HCEC 1CT (cell line): ENCODE data around the gene BET1L.
A peak's percentile ranks its signal among the peaks of the same experiment; 100 is the strongest.
"Not testable (repeated sequence)": the region's sequence is repeated elsewhere in the genome, so short reads cannot be mapped to it uniquely, and the experiment has no call there.

Experiments
- DNase-seq: peaks from one replicate; pipeline ENCODE4 v3.0.0-alpha.2; 2017

Gene BET1L, protein sequence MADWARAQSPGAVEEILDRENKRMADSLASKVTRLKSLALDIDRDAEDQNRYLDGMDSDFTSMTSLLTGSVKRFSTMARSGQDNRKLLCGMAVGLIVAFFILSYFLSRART

DNA sequence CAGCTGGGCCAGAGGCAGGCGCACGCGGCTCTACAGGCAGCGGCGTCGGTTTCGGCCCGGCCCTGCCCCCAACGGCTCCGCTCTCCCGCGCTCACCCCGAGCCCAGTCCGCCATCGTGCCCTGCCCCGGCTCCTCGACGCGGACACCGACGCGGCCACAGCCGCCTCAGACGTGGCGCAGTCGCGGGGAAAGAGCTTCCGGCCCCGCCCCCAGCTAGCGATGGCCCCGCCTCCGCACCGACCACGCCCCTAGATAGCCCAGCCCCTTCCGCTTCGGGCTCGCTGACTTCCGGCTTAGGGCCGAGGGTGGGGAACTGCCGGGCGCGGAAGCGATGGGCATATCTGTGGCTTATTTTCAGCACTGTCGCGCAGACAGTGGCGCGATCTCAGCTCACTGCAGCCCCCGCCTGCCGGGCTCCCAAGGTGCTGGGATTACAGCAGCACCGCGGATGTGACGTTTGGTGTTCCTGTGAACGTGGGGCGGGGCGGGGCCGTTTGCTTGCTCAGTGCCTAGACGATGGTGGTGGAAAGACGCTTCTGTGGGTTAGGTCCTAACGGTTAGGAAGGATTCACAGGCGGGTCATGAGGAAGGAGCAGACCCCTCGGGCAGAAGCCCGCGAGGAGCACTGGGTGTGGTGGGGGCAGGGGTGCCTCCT lies at the start of gene BET1L, which contains the start of gene RIC8A:
TSS of gene BET1L (minus strand) at position 192 of the 655 bp plus-strand sequence. CDS start at position 114, 78 bp downstream.
TSS of gene RIC8A (plus strand) at position 501 of the 655 bp plus-strand sequence. CDS start 1,147 bp downstream, outside the sequence.
- DNase-seq: peak; percentile 99

DNA sequence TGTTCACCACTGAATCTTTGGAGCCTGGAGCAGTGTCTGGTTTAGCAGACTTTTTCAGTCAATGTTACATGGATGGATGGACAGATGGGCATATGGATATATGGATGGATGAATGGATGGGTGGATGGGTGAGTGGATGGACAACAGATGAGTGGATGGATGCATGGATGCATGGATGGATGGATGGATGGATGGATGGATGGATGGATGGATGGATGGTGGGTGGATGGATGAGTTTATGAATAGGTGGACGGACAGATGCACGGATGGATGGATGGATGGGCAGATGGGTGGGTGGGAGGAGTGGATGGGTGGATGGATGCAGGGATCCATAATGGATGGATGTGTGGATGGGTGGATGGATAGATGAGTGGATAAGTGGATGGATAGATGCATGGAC lies 48.6 kb upstream of the BET1L start:
- DNase-seq: no peak

DNA sequence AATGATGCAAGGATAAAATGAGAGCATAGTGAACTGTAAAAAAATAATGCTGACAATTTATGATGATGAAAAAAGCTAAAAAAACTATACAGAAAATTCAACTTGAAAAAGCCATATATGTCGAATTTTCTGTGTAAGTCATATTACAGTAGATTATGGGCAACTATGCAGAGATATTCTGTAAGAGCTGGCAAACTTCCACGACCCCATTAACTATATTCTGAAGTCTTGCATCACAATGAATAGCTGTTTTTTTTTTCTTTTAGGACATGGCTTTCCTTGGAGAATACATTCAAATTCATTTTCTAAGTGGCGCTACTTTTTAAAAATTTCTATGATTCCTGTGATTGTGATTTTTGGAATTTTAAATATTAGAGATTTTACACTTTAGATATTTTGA lies 48.0 kb upstream of the BET1L start:
- DNase-seq: no peak

DNA sequence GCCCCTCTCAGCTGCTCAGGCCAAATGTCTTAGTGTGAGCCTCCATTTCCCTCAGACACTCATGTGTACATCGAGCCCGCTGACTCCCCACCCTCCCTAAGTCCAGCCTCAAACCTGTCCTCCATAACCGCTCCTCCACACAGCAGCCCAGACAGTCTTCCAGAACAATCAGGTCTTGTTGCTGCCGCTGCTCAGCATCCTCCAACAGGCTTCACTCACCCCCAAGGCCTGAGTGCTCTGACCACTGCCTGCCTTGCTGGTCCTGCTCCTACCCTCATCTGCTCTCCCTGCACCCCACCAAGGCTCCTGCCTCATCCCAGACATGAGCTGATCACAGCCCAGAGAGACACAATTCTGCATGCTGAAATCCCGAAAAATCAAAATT lies 46.7 kb upstream of the BET1L start:
- no peak for DNase-seq

DNA sequence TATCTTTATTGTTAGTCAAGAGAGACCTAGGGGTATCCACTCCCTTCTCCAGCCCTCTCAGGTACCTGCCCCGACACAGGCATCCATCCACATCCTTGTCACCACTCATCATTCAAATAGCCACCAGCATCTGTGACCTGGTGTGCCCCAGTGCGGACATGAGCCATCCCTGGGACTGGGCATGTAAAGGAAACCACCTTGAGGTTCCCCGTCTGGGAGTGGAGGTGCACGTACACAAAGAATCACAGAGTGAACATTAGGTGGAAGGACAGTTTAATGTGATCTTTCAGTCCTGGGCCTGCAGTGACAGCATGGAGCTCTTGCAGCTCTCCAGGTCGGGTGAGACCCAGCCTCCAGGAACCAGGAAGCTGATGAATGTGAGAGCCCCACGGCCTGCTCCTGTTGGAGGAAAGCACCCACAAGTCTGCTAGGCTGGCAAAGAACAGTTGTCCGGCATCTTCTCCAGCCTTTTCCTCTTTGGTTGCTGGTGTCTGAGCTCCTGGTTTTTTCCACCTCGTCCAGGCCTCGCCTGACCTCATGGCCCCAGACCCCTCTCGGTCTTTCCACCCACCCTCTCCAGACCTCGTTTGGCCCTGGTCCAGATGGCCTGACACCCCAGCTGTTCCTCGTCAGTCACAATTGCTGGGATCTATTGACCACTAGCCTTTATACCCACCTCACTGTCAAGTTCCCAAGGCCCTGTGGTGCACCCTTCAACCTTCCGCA lies 46.1 kb upstream of the BET1L start:
- no peak for DNase-seq

DNA sequence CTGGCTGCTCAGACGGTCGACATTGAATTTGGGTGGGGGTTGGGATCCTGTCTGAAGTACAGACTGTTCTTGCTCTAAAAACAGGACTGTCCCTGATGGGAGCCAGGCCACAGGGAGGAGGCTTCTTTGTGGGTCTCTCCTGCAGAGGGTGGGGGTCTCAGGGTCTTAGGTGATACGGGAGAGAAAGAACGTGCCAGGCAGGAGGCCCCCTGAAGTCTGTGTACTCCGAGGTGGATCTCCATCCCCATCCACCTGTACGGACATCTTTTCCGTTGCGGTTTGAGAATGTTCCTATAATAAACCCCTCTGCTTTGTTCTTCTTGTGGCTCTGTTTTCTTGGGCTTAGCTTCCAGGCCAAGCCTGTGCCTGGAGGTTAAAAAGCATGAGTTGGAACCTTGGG lies 45.5 kb upstream of the BET1L start:
- no peak for DNase-seq

DNA sequence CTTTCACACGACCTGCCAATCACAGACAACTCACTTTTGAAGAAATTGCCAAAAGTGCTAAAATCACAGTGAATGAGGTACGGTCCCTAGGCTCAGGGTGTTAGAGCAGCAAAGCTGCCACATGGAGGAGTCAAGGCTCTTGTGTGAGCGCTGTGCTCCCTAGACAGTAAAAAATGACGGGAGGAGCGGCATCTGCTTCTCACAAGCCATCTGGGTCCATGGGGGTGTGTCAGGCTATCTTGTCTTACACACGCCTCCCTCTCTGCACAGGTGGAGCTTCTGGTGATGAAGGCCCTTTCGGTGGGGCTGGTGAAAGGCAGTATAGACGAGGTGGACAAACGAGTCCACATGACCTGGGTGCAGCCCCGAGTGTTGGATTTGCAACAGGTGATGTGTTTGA lies 44.4 kb upstream of the BET1L start:
- no peak for DNase-seq

DNA sequence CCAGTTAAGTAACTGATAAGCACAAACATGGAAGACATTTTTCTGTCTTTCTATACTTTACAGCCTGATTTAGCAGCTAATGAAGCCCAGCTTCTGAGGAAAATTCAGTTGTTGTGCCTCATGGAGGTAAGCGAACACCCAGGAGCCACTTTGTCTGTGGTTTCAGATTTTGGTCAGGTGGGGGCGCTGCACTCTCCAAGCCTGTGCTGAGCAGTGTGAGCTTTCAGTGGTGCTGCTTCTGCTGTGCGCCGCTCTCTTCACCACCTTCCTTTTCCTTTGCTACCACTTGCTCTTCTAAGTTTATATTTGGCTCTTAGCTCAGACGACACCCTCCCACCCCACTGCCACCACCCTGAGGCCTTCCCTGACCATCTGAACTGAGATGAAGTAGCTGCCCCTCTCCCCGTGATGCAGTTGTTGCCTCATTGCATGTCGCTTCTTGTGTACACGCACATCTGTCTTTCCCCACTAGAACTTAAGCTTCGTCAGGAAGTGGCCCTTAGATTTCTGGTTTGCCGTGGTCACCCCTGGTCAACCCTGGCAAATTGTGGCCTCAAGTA lies 43.6 kb upstream of the BET1L start:
- peak; percentile 33 for DNase-seq

DNA sequence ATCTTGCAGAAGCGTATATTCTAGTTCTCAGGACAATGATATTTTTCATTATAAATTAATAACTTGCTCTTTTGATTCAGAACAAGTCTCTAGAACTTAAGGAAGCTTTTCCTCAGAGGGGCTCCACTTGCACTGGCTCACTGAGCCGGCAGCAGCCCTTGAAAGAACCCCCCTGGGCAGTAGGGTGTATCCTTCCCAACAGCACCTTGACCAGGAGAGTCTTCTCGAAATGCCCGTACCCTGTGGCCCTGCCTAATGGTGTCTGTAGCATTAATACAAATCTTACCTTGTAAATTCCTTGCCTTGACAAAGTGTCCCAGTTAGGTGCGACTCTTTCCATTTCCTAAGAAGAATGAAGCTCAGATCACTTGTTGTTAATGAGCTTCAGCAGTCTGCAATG lies 43.1 kb upstream of the BET1L start:
- DNase-seq: no peak

DNA sequence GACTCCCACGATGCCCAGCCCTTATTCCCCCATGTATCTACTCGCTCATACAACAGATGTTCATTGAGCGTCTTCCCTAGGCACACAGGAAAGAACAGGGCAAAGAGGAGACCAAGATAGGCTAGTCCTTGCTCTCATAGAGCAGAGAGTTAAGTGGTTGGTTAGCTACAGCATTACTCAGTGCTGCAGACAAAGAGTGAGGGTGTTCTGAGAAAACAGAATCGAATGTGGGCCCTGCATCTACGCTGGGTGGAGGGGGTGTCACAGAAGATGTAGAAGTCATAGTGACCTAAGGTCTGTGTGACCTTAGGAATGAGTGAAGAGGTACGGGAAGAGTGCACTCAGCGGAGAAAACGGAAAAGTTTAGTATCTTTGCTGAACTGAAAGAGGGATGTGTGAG lies 41.9 kb upstream of the BET1L start:
- DNase-seq: no peak

DNA sequence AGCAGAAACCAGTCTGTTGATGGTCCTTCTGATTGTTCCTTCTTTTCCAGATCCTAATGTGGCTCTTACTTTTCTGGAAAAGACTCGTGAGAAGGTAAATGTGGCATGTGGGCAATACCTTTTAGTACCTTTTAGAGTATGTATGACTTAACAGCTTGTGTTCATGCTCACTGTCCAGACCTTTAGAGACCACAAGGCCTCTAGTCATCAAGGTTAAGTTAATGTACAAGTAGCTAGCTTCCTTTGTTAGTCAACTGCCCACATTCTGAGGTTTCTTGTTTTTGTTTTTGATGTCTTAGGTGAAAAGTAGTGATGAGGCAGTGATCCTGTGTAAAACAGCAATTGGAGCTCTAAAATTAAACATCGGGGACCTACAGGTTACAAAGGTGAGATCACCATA lies 37.2 kb upstream of the BET1L start:
- no peak for DNase-seq

DNA sequence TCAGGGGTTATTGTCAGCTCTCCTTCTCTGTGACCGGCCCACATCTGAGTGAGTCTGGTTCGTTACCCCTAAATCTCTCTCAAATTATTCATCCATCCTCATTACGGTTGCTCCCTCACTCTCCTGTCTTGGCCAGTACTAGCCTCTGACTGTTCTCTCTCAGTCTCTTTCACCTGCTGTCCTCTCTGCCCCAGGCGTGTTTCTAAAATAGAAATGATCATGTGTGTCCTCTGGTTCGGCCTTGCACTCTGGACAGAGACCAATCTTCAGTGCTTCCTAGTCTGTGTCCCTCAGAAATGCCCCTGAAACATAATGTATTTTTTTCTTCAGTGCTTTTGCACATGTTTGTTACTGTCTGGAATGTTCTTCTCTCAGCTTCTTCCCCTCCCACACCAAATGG lies 34.4 kb upstream of the BET1L start:
- no peak for DNase-seq

DNA sequence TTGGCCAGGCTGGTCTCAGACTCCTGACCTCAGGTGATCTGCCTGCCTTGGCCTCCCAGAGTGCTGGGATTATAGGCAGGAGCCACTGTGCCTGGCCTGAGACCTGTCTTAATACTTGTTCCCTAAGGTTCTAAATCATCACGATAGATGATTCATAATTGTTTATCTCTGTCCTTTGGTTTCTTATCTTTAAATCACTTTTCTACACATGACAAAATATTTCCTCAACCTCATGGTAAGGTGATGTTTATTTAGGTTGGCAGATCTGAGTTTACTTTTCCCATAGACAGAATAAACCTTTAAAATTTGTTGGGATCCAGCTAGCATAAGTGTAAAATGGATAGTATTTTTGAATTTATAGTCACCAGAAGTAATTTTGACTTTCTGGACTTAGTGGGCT lies 33.1 kb upstream of the BET1L start:
- no peak for DNase-seq

DNA sequence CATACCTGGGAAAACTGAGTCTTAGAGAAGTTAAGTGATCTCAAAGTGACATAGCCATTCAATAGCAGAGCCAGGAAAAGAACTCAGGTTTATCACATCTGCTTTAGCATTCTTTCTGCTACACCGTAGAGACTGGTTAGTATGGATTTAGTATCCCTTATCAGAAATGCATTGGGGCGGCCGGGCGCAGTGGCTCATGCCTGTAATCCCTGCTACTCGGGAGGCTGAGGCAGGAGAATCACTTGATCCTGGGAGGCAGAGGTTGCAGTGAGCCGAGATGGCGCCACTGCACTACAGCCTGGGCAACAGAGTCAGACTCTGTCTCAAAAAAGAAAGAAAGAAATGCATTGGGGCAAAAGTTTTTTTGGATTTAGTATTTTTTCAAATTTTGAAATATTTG lies 31.1 kb upstream of the BET1L start:
- DNase-seq: not testable (repeated sequence)

DNA sequence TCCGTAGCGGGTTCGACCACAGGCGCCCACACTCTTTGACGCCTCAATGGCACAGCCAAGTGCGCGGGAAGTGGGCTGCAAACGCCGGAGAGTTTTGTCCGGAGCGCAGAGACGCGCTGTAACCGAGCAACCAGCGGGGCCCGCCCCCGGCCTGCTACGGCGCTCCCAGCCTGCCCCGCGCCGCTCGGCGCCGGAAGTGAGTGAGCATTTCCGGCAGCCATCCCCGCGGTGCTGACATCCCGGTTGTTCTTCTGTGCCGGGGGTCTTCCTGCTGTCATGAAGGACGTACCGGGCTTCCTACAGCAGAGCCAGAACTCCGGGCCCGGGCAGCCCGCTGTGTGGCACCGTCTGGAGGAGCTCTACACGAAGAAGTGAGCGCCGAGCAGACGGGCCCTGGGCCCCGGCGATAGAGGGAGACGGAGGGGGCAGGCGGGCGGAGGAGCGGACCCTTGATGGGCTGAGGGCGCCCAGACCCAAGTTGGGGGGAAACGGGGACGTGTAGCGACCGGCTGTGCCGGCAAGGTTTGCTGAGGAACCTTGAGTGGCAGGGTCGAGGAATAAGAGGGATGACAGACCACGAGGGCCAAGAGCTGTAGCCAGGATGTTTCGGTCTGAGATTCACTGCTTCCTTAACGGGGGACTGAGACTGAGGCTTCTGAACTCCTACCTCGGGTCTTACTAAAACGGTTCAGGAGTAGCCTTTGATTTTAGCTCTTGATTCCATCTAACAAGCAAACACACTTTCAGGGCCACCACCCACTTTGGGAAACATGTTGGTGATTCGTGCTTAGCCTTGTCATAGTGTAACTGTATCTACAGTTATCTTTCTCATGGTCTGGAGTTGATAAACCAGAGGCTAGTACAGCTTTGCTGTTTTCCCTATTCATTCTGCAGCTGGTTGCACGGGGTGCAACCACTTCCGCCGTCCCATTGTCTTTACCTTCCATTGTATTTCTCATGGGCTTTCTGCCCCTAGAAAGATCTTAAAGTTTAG lies 29.9 kb upstream of the BET1L start, which contains the start of gene PSMD13:
TSS of gene PSMD13 (plus strand) at position 203 of the 994 bp plus-strand sequence. CDS start at position 277, 74 bp downstream.
- peak; percentile 85 for DNase-seq

DNA sequence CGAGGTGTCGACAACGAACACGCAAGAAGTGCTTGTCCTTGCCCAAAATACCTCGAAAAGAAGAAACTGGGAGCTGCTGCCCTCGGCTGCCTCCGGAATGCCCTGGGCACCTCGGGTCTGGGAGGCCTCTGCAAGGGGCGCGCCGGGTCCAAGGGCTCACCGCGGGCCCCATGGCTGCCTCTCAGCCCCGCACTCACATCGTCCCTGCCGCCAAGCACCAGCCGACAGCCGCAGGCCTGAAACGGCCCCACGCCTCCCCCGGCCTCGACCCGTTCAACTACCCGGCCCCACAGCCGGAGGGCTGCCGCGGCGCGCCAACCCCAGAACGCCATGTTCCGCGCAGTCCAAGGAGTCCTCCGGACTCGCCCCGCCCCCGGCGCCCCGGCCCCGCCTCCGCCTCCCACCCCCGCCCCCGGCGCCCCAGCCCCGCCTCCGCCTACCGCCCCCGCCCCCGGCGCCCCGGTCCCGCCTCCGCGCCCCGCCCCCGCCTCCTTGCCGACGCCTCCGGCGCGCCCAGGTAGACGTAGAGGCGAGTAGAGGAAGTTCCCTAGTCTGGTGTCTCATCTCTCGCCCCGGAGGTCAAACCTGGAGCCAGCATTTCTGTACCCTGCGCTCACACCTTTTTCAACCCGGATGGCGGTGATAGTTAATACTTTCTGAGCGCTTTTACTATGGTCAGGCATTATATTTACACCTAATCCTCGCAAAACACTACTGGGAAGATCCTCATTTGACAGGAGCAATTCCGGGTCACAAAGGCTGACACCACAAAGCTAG lies 29.0 kb upstream of the BET1L start, which contains the start of gene SIRT3:
TSS of gene SIRT3 (minus strand) at position 346 of the 777 bp plus-strand sequence. CDS start at position 332, 14 bp downstream.
- DNase-seq: peak; percentile 76

DNA sequence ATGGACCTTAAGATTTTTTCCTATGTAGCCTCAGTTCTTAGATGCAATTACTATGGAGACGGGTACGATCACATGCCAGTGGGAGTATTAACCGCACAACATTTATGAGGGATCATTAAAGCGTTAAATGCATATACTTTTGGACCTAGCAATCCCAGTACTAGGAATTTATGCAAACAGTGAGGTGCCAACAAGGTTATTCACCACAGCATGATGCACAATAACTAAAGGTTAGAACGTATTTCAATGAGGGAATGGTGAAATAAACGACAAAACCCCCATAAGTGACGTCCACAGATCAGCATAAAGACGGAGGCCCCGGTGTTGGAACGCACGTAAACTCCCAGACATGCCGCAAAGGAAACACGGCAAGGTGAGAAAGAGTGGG lies 28.4 kb upstream of the BET1L start:
- no peak for DNase-seq

DNA sequence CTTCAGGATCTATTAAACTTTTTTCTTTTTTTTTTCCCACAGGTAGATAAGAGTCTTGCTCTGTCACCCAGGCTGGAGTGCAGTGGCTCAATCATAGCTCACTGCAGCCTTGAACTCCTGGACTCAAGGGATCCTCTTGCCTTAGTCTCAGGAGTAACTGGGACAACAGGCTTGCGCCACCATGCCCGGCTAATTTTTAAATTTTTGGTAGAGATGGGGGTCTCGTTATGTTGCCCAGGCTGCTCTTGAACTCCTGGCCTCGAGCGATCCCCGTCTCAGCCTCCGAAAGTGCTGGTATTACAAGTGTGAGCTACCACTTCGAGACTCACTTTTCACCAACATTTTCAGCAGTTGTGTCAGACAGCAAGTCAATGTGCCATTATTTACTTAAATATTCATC lies 28.0 kb upstream of the BET1L start:
- no peak for DNase-seq

DNA sequence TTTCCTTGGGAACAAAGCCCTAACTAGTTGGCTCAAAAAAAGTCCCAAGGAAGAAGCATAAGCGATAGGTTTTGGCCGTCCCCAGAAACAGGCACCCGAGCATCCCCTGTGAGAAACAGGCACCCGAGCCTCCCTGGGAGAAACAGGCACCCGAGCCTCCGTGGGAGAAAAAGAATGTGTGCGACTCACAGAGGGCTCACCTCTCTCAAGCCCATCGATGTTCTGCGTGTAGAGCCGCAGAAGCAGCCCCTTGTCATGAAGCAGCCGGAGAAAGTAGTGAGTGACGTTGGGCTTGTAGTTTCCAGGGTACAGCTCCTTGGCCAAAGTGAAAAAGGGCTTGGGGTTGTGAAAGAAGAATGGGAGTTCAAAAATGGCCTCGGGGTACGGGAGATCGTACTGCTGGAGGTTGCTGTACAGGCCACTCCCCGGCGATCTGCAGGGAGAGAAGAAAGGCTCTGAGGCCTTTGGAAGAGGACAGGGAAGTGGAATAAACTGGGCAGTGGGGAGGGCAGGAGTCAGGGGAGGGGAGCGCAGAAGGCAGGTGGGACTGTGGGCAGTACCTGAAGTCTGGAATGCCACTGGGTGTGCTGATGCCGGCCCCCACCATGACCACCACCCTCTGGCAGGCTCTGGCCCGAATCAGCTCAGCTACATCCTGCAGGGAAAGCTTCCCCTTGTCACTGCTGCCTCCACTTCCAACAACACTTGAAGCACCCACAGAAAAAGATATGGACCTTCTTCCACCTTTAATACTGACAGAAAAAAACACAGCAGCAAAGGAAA lies 25.8 kb upstream of the BET1L start:
- no peak for DNase-seq

DNA sequence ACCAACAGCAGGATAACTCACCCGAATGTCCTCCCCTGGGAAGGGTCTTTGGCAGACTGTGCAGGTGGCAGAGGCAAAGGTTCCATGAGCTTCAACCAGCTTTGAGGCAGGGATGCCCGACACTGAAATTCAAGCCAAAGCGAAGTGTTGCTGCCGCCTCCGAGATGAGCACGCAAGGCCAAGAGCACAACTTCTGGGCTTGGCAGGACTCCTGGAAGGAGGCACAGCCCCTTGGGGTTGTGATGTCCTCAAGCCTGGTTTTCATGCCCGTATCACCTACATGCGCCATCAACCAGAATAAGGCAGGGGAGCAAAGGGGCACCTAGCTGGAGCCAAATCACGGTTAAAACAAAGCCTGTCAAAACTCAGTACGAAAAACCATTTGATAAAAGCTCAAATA lies 23.2 kb upstream of the BET1L start:
- no peak for DNase-seq
